NCI-H1694 (cell line): Measurements from ENCODE around the gene RNF138.
A peak's percentile ranks its signal among the peaks of the same experiment; 100 is the strongest.
"Not testable (repeated sequence)": the region's sequence is repeated elsewhere in the genome, so short reads cannot be mapped to it uniquely, and the experiment has no call there.

Experiments used
- DNase-seq: peaks from one replicate; lab custom pipeline; 2025; lab: John Stamatoyannopoulos, UW

The RNF138 gene

DNA sequence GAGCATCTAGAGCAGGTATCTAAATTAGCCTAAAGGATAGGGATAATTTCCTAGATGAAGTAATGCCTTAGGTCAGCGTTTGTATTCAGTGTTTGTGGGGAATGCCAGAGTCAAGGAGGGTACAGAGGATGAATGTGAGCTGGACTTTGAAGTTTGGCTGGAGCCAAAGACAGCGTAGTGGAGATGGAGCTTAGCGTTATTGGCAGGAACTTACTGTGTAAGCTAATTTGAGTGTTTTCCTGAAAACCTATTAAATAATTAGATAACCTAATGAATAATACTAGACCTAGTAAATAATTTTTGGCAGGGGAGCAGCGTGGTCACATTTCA is 4.2 kb downstream of the RNF138 start:
- DNase-seq = no peak

DNA sequence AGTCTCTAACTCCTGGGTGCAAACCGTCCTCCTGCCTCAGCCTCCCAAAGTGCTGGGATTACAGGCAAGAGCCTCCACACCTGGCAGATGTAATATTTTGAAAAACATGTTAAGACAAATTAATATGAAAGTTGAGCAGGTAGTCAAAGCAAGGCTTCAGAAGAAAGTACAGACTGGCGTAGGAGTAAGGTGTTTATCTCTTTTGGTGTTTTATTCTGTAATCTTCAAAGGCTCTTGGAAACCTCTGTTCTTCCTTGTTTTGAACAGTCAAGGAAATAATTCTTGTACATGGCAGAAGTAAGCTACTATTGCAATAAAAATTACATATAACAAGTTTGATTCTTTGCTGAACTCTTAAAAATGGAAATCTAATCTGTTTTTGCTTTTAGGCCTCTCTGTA is 5.3 kb downstream of the RNF138 start:
- no peak for DNase-seq

DNA sequence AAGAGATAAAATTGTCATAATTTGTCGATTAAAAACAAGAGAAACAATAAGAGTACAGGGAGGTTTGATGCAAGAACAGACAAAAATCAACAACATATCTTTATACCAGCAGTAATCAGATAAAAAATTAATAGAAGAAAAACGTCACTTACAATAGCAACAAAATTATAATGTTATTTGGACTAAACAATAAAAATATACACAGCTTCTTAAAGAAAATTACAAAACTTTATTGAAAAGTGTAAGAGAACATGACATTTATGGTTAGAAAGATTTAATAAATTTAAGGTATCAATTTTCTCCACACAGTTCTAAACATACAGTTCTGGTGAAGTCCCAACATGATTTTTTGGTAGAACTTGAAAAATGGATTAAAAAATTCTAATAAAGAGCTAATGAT is 12.8 kb downstream of the RNF138 start:
- no peak for DNase-seq

DNA sequence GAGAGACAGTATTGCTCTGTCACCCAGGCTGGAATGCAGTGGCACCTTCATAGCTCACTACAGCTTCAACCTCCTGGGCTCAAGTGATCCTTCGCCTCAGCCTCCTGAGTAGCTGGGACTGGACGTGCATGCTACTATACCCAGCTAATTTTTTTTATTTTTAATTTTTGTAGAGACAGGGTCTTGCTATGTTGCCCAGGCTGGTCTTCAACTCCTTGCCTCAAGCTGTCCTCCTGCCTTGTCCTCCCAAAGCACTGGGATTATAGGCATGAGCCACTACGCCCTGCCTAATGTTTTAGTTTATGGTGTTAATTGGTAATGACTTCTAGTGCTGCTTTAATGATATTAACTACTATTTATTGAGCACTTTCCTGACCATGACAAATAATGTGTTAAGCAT is 18.3 kb downstream of the RNF138 start:
- no peak for DNase-seq

DNA sequence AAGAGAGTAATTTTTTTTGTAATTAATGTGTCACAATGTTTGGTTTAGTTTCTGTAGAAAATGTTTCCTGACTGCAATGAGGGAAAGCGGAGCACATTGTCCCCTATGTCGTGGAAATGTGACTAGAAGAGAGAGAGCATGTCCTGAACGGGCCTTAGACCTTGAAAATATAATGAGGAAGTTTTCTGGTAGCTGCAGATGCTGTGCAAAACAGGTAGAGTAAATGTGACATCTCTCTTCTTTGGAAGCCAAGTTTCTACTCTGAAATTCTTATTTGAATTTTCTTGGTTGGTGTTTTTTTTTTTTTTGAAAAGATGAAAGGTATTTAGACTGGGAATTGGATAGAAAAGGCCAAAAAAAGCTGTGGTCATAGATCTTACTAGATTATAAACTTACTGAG is 20.0 kb downstream of the RNF138 start:
- no peak for DNase-seq

DNA sequence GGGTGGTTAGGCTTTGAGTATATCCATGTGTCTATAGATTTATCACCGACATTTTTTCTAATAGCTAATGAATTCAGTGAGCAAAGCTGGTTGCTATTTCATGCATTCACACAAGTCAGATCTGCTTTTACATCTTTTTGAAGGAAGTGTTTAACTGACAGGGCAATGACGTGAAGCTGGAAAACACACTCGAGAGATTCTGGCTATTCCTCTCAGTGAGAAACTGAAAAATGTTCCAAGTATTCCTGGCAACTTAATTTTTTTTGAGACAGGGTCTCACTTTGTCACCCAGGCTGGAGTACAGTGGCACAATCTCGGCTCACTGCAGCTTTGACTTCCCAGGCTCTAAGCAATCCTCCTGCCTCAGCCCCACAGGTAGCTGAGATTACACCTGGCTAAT is 21.2 kb downstream of the RNF138 start:
- DNase-seq = no peak

DNA sequence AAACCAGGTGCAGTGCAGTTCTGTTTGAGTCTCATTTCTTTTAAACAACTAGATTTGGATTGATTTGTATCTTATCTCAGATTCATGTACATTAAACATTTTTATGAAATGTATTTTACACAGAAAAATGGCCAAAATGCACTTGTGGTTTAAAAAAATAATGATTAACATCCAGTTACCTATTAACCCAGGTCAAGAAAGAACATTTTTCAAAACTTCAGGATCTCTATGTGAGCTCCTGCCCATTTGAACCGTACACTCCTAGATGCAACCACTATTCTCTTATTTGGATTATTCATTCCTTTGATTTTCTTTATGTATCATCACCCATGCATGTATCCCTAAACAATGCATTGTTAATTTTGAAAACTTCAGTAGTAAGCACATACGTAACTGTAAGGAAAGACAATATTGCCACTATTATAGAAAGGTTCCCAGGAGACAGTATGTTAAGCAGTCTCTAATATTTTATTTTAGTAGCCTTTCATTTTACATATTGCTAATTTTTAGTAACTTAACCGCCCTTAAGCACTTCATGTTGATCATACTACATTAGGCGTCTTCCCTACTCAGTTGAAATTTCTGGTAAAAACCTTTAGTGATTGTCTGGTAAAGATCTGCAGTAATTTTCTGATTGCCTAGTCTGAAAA is 22.7 kb downstream of the RNF138 start:
- DNase-seq = no peak

DNA sequence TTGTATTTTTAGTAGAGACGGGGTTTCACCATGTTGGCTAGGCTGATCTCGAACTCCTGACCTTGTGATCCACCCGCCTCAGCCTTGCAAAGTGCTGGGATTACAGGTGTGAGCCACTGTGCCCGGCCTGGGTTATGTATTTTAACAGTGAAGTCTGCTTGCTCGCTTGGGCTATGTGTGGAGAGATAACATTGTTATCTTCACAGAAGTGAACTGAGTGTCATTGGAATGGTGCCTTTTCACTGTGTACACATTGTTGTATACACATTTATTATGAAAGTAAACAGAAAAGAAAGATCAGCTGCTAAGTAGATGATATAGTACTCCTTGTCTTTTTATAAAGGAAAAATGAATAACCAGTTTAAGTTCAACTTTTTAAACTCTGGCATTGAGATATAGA is 30.4 kb downstream of the RNF138 start:
- DNase-seq = no peak

DNA sequence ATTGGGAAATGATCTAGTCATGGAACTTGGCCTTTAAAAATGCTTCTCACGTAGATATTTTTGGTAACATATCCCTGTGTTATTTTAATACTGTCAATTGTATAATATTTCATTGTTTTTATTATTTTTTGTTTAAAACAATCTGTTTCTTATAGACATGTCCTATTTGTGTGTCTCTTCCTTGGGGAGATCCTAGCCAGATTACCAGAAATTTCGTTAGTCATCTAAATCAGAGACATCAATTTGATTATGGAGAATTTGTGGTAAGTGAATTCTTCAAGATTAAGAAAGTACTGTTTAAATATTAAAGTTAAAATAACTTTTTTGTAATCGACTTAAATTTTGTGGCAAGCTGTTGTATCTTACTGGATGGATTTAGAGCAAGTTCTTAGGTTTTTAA is 34.9 kb downstream of the RNF138 start:
- DNase-seq = no peak

DNA sequence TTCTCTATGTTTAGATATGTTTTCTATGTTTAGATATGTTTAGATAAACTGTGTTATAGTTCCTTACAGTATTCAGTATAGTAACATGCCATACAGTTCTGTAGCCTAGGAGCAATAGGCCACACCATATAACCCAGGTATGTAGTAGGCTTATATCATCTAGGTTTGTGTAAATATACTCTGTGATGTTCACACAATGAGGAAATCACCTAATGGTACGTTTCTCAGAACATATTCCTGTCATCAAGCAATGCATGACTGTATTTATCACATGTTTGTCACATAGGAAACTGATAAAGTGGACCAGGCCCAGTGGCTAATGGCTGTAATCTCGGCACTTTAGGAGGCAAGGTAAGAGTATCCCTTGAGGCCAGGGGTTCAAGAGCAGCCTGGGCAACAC is 44.0 kb downstream of the RNF138 start:
- DNase-seq = no peak

DNA sequence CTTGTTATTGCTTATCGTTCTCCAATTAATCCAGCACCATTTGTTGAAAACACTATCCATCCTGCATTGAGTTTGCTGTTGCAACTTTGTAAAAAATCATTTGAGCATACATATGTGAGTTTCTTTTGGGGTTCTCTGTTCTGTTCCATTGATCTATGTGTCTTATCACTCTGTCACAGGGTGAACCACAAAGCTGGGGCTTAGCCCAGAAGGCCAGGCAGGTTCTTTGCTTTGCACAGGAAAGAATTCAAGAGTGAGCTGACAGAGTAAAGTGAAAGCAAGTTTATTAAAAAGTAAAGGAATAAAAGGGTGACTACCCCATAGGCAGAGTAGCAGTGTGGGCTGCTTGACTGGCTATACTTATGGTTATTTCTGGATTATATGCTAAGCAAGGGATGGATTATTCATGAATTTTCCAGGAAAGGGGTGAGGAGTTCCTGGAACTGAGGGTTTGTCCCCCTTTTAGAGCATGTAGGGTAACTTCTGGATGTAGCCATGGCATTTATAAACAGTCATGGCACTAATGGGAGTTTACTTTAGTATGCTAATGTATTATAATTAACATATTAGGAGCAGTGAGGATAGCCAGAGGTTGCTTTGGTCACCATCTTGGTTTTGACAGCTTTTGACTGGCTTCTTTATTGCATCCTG is 46.8 kb downstream of the RNF138 start:
- DNase-seq = no peak

DNA sequence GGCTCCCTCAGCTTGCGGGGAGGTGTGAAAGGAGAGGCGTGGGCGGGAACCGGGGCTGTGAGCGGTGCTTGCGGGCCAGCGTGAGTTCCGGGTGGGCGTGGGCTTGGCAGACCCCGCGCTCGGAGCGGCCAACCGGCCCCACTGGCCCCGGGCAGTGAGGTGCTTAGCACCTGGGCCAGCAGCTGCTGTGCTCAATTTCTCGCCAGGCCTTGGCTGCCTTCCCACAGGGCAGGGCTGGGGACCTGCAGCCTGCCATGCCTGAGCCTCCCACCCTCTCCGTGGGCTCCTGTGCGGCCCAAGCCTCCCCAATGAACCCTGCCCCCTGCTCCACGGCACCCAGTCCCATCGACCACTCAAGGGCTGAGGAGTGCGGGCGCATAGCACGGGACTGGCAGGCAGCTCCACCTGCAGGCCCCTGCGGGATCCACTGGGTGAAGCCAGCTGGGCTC is 48.2 kb downstream of the RNF138 start:
- DNase-seq = peak; percentile 5

DNA sequence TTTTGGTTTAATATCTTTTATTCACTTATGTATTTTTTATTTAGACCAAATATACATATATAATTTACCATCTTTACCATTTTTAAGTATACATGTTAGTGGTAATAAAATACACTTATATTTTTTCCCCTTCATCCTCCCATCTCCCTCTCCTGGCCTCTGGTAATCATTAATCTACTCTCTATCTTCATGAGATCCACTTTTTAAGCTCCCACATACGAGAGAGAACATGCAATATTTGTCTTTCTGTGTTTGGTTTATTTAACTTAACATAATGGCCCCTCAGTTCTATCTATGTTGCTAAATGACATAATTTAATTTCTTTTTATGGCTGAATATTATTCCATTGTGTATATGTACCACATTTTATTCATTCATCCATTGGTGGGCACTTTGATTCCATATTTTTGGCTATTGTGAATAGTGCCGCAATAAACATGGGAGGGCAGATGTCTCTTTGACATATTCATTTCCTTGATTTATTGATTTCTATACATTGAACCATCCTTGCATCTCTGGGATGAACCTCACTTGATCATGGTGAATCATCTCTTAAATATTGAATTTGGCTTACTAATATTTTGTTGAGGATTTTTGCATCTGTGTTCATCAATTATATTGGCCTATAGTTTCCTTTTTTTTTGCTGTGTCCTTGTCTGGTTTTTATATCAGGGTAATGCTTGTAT is 56.7 kb downstream of the RNF138 start:
- DNase-seq = no peak

DNA sequence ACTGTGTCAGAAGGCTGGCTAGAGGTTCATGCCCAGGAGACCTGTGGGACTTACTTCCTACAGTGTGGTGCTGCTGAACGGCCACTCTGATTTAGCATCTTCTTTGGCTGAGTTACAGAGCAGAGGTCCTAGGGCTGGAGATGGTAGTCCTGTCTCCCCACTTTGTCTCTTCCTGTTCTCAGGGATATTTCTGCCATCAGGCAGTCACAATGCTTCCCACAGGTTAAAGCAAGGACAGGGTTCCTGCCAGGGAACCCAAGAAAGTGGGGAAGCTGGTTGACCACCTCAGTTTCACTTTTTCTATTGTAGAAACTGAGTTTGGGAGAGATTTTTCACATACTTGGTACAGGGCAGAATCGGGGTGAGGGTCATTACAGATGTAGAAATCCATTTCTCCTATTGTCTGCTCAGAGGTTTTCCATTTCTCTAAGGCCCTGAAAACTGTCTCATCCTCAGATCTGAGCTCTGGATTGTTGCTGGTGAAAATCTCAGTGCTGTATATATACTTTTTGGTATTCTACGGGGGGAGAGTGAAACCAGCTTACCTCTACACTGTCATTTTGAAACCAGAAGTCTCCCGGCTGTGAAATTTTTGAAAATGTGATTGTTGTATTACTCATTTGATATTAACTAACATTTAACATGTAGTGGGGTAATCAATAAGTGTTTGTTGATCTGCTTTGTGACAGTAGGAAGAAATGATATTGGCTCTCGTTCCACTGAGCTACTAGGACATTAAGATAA is 61.2 kb downstream of the RNF138 start:
- no peak for DNase-seq

DNA sequence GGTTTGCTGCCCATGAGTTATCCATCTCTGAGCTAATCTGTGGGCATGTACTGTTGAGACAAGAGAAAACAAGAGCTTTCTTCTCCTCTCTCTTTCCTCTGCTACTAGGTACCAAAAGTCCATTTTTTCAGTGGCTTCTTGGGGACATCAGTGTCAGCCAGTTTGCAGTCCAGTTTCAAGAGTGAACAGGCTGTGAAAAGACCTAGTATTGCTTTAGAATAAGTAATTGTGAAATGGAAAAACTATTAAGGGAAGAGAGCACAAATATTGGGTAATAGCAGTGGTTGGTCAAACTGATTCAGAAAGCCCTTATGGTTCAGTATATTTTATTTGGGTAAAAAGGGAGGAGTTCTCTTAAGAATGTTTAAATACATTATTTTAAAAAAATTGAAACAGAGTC is 65.2 kb downstream of the RNF138 start:
- no peak for DNase-seq

DNA sequence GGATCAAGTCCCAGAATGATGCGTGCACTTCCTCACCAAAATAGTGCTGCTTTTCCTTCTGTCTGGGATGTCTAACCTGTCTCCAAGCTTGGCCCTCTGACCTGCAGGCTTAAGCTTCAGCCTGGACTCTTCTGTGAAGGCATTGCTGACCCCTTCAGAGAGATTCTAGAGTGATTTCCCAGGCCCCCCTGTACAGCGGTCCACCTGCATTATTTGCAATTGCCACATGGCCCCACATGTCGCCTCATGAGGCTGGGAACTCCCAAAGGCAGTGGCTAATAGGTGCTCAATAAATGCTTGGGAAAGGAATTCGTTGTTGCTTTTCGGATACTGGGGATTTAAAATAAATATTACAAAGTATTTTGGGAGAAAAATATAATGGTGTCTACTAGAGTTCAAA is 65.9 kb downstream of the RNF138 start:
- no peak for DNase-seq

DNA sequence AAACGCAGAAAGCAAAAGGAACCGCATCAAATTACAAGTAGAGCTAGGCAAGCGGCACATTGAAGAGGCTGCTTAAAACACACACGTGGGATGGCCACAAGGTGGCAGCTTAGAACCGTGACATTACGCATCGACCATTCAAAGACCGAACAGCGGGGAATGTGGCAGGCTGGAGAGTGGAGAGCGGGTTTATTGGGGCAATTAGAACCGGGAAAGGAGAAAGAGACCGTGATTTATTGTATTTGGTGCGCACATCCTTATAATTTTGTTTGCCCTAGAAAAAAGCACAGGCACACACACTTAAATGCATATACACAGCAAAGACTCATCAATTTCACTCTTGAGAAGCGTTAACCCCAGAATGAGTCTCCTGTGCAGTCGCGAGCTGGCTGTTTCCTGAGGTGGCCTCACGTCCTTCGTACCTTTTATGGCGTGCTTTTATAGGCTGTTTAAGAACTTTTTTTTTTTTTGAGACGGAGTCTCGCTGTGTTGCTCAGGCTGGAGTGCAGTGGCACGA is 66.5 kb downstream of the RNF138 start:
- peak; percentile 86 for DNase-seq

DNA sequence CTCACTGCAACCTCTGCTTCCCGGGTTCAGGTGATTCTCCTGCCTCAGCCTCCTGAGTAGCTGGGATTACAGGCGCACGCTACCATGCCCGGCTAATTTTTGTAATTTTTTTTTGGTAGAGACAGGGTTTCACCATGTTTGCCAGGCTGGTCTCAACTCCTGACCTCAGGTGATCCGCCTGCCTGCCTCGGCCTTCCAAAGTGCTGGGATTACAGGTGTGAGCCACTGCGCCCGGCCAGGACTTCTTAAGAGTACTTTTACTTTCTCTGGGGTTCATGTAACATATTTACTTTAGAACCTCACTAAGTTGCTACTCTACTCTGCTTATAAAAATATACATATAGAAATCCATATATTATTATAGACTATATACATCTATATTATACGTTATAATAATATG is 67.0 kb downstream of the RNF138 start:
- not testable (repeated sequence) for DNase-seq

DNA sequence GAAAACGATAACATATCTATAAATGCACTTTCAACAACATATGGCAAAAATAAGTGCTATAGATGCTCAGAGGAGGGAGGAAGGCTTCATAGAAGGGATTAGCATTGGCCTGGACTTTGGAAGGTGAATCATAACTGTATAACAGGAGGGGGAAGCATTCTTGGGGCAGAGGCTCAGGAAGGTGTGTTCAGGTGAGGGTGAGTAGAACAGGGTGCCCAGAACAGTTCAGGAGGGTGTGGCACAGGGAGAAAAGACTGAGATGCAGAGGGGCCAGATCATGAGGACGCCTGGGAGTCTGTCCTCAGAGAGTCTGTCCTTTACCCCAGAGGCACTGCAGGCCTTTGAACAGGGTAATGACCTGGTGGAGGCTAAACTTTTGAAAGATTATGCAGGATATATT is 68.9 kb downstream of the RNF138 start:
- no peak for DNase-seq

DNA sequence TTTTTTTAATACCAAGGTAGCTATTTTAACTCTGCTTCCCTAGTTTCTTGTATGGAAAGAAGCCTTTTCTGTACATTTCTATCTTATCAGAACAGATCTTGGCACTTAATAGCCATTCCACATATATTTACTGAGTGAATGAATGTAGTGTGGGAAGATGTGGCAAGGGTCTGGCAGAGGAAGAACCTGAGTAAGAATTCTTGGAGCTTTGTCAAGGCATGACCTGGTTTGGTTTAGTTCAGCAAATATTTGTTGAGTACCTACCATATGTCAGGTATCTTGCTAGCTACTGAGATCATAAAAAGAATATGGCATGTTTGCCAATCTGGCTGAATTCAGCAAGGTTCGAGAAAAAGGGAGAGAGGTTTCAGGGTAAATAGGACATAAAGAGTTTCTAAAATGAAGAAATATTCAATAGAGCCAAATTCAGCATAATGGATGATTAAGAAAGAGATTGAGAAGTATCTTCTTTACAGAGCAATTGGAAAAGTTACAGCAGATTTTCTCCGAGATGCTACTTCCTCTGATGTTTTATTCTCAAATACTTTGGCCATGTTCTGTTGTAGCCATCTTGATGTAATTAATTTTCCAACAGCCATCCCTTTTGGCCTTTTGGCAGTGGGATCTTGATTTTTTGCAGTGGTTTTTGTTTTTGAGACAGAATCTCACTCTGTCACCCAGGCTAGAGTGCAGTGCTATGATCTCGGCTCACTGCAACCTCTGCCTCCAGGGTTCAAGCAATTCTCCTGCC is 76.5 kb downstream of the RNF138 start:
- DNase-seq = no peak

DNA sequence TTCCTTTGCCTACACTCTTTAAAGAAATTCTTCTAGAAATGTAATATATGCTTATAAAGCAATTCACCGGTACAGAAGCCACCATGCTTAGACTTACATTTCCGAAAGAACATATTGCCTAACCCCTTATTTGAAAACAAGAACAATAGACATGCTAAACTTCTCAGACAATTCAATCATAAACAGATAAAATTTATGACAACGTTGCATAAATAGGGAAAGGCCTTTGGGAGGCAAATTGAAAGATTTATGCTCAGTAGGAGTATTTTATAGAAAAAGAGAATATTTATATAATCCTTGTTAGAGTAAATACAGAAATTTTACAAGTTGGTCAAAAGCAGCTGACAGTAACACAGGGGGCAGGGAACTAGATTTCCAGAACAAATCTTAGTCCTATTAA is 82.0 kb downstream of the RNF138 start:
- DNase-seq = no peak

DNA sequence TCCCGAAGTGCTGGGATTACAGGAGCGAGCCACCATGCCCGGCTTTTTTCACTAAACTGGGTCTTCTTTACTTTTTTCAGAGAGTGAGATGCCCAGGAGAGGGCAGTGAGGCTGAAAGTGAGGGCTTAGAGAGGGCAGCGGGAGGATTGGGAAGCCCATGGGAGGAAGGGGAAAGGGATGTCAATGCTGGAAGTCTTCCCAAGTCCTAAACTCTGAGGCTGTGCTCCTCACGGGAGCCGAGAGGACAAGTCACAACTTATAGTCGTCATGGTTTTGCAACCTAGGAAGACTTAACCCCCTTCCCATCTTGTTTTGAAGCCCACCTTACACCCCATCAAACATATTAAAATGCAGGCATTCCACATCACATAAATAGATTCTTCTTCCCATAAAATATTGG is 83.0 kb downstream of the RNF138 start:
- no peak for DNase-seq
